Omental fat pad (tissue), 4 donors: ENCODE data around the gene IQGAP3. TPM values are rescaled to one million over a fixed set of nuclear protein-coding genes. Genes with fewer than 3 reads are reported as not detected.

ENCODE experiments used
- ATAC-seq: fragments of 150-250 bp; one replicate; pipeline ENCODE4 v1.9.1; 2016; ENCODE audit warnings: mild to moderate bottlenecking, moderate library complexity; ENCODE audit not compliant: low FRiP score
- DNase-seq: peaks from one replicate; pipeline ENCODE4 v3.0.0-alpha.2; 2019; ENCODE audit warnings: low spot score
- total RNA-seq, 4 donors: library from RNA; depleted of rRNA; stranded (reverse); fragments of >200 nt; gene quantifications; one replicate each; pipeline ENCODE4 v1.1.0, GENCODE V29; 2016
- TF ChIP-seq, protein P1 (sequence below), 3 donors: fragments of 450-650 bp; IDR thresholded peaks; one replicate each; pipeline ENCODE4 v1.5.1; 2016 to 2017; ENCODE audit warnings: antibody characterized with exemption in 3 of 3, mild to moderate bottlenecking in 3 of 3, moderate library complexity in 2 of 3

The IQGAP3 gene
- total RNA-seq, 4 donors from 2014 or later: 0.16 to 4.2 (median 0.23) TPM

- no peak for ATAC-seq
- DNase-seq: no peak
- TF ChIP-seq, protein P1, sequence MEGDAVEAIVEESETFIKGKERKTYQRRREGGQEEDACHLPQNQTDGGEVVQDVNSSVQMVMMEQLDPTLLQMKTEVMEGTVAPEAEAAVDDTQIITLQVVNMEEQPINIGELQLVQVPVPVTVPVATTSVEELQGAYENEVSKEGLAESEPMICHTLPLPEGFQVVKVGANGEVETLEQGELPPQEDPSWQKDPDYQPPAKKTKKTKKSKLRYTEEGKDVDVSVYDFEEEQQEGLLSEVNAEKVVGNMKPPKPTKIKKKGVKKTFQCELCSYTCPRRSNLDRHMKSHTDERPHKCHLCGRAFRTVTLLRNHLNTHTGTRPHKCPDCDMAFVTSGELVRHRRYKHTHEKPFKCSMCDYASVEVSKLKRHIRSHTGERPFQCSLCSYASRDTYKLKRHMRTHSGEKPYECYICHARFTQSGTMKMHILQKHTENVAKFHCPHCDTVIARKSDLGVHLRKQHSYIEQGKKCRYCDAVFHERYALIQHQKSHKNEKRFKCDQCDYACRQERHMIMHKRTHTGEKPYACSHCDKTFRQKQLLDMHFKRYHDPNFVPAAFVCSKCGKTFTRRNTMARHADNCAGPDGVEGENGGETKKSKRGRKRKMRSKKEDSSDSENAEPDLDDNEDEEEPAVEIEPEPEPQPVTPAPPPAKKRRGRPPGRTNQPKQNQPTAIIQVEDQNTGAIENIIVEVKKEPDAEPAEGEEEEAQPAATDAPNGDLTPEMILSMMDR (IDR thresholded peaks at IDR 0.05): no peak
These were observed 21.8 kb upstream of the IQGAP3 start for GRCh38 chr1:156594190-156594589.

- ATAC-seq (no peak), DNase-seq (no peak)
- TF ChIP-seq, protein P1 (IDR thresholded peaks at IDR 0.05): no peak
These were observed 21.3 kb upstream of the IQGAP3 start for GRCh38 chr1:156593661-156593989.

- ATAC-seq (no peak), DNase-seq (no peak)
- TF ChIP-seq, protein P1 (IDR thresholded peaks at IDR 0.05): no peak
These were observed 20.7 kb upstream of the IQGAP3 start for GRCh38 chr1:156592910-156593660.

DNA sequence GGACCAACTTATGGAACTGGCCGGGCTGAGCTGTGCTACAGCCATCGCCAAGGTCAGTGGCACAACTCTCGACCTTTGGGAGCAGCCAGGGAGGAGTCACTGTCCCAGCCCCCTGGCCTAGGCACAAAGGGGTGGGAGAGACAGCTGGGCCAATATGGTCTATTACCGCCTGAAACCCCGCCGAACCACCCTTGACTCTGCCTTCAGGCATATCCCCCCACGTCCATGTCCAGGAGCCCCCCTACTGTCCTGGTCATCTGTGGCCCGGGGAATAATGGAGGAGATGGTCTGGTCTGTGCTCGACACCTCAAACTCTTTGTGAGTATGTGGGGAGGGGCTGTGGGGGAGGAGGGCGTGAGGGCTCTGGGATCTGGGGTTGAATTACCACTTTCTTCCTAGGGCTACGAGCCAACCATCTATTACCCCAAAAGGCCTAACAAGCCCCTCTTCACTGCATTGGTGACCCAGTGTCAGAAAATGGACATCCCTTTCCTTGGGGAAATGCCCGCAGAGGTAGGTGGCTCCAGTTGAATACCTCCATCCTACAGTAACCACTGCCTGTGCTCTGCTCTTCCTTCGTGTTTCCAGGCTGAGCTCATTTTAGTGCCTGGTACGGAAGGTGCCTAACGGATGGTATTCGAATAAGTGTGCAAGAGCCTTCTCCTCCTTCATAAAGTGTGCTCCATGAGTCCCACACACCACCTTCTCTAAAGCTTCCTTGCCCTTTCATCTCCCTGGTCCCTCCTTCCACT, 20.0 kb upstream of the IQGAP3 start:
- no peak for DNase-seq
- ATAC-seq: no peak
- TF ChIP-seq, protein P1 (IDR thresholded peaks at IDR 0.05): no peak

GRCh38 chr1:156591432-156592157, 19.2 kb upstream of the IQGAP3 start, which contains the start of gene NAXE:
TSS of gene NAXE (plus strand) at chr1:156591776. CDS start at chr1:156591805, 29 bp downstream.
- TF ChIP-seq, protein P1 (IDR thresholded peaks at IDR 0.05): no peak
- ATAC-seq (peak; percentile 98), DNase-seq (no peak)

- ATAC-seq: no peak
- no peak for DNase-seq
- TF ChIP-seq, protein P1 (IDR thresholded peaks at IDR 0.05): no peak
These were observed 18.7 kb upstream of the IQGAP3 start for GRCh38 chr1:156591181-156591431.
